Measurements from ENCODE around the gene RAB4A.

The RAB4A gene

DNA sequence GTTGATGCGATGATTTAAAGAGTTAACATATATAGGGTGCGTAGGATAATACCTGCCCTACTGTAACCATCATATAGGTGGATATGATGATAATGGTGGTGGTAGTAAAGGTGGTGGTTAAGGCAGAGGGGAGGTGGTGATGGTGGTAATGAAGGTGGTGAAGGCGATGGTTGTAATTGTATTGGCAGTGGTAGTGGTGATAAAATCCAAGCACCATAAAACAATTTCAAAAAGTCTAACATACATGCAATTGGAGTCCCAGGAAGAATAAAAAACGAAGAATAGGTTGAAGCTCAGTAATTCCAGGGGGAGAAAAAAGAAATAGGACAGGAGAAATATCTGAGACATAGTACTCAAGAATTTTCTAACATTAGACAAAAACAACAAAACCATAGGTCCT lies 27.3 kb upstream of the RAB4A start:
- peaks cover 9% of the 10 kb centered on the region for H3K27me3 ChIP-seq (ENCODE audit: low read depth, low read length)
- no peak overlapping the region for H3K4me2 ChIP-seq (ENCODE audit: low read length)
- TF ChIP-seq, protein P1, sequence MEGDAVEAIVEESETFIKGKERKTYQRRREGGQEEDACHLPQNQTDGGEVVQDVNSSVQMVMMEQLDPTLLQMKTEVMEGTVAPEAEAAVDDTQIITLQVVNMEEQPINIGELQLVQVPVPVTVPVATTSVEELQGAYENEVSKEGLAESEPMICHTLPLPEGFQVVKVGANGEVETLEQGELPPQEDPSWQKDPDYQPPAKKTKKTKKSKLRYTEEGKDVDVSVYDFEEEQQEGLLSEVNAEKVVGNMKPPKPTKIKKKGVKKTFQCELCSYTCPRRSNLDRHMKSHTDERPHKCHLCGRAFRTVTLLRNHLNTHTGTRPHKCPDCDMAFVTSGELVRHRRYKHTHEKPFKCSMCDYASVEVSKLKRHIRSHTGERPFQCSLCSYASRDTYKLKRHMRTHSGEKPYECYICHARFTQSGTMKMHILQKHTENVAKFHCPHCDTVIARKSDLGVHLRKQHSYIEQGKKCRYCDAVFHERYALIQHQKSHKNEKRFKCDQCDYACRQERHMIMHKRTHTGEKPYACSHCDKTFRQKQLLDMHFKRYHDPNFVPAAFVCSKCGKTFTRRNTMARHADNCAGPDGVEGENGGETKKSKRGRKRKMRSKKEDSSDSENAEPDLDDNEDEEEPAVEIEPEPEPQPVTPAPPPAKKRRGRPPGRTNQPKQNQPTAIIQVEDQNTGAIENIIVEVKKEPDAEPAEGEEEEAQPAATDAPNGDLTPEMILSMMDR (IDR thresholded peaks at IDR 0.05; ENCODE audit: low read depth, low read length), result no peak
- TF ChIP-seq EZH2phosphoT487 (IDR thresholded peaks at IDR 0.05; ENCODE audit: low read depth), result no peak
- H3K36me3 ChIP-seq (replicated peaks; ENCODE audit: low read depth, low read length), result peaks cover 16% of the 10 kb centered on the region
- H3K9me3 ChIP-seq (ENCODE audit: insufficient read depth, low read length), result peaks cover 24% of the 10 kb centered on the region
- no peak overlapping the region for H3K4me3 ChIP-seq (ENCODE audit: low read length)
- peaks cover 20% of the 10 kb centered on the region for H3K4me1 ChIP-seq (ENCODE audit: low read length)
- no peaks in the 10 kb centered on the region for H3K79me2 ChIP-seq (ENCODE audit: low read length)
- no peaks in the 10 kb centered on the region for H4K20me1 ChIP-seq (ENCODE audit: insufficient read depth, low read length)
- no peak overlapping the region for H3K9ac ChIP-seq (ENCODE audit: low read length)
- peak overlapping the region; percentile 70; the same call in 1 of the 2 replicates for H3K27ac ChIP-seq (ENCODE audit: low read length)
- no peak overlapping the region for H2AFZ ChIP-seq (ENCODE audit: low read depth, low read length)

GRCh38 chr1:229244091-229244490 lies 26.8 kb upstream of the RAB4A start:
- H4K20me1 ChIP-seq (ENCODE audit: insufficient read depth, low read length), result no peaks in the 10 kb centered on the region
- peaks cover 24% of the 10 kb centered on the region for H3K9me3 ChIP-seq (ENCODE audit: insufficient read depth, low read length)
- H3K4me3 ChIP-seq (ENCODE audit: low read length), result 0 out of 2 replicates have a peak overlapping the region, but pooled peaks have one; percentile 7
- H3K9ac ChIP-seq (ENCODE audit: low read length), result no peak overlapping the region
- no peaks in the 10 kb centered on the region for H3K79me2 ChIP-seq (ENCODE audit: low read length)
- TF ChIP-seq, protein P1 (IDR thresholded peaks at IDR 0.05; ENCODE audit: low read depth, low read length), result no peak
- no peak for TF ChIP-seq EZH2phosphoT487 (IDR thresholded peaks at IDR 0.05; ENCODE audit: low read depth)
- H3K4me2 ChIP-seq (ENCODE audit: low read length), result peak overlapping the region; percentile 21; the same call in 1 of the 2 replicates
- H3K4me1 ChIP-seq (ENCODE audit: low read length), result peaks cover 24% of the 10 kb centered on the region
- peaks cover 4% of the 10 kb centered on the region; the same call in 1 of the 2 replicates for H3K27me3 ChIP-seq (ENCODE audit: low read depth, low read length)
- peak overlapping the region; percentile 70 for H3K27ac ChIP-seq (ENCODE audit: low read length)
- peaks cover 16% of the 10 kb centered on the region for H3K36me3 ChIP-seq (replicated peaks; ENCODE audit: low read depth, low read length)
- no peak overlapping the region for H2AFZ ChIP-seq (ENCODE audit: low read depth, low read length)

- no peaks in the 10 kb centered on the region for H3K79me2 ChIP-seq (ENCODE audit: low read length)
- H3K4me3 ChIP-seq (ENCODE audit: low read length), result no peak overlapping the region
- no peak overlapping the region for H2AFZ ChIP-seq (ENCODE audit: low read depth, low read length)
- H4K20me1 ChIP-seq (ENCODE audit: insufficient read depth, low read length), result no peaks in the 10 kb centered on the region
- peaks cover 13% of the 10 kb centered on the region for H3K36me3 ChIP-seq (replicated peaks; ENCODE audit: low read depth, low read length)
- no peak overlapping the region for H3K4me2 ChIP-seq (ENCODE audit: low read length)
- no peak overlapping the region for H3K27ac ChIP-seq (ENCODE audit: low read length)
- H3K9ac ChIP-seq (ENCODE audit: low read length), result no peak overlapping the region
- H3K27me3 ChIP-seq (ENCODE audit: low read depth, low read length), result peaks cover 3% of the 10 kb centered on the region; the same call in 1 of the 2 replicates
- peaks cover 16% of the 10 kb centered on the region for H3K9me3 ChIP-seq (ENCODE audit: insufficient read depth, low read length)
- TF ChIP-seq EZH2phosphoT487 (IDR thresholded peaks at IDR 0.05; ENCODE audit: low read depth), result no peak
- TF ChIP-seq, protein P1 (IDR thresholded peaks at IDR 0.05; ENCODE audit: low read depth, low read length), result no peak
- H3K4me1 ChIP-seq (ENCODE audit: low read length), result peaks cover 26% of the 10 kb centered on the region
Measured at GRCh38 chr1:229247871-229248270, 23.0 kb upstream of the RAB4A start.

- no peak overlapping the region for H3K9ac ChIP-seq (ENCODE audit: low read length)
- H3K36me3 ChIP-seq (replicated peaks; ENCODE audit: low read depth, low read length), result peaks cover under 1% of the 10 kb centered on the region
- H3K79me2 ChIP-seq (ENCODE audit: low read length), result no peaks in the 10 kb centered on the region
- H3K9me3 ChIP-seq (ENCODE audit: insufficient read depth, low read length), result peaks cover 3% of the 10 kb centered on the region
- H4K20me1 ChIP-seq (ENCODE audit: insufficient read depth, low read length), result no peaks in the 10 kb centered on the region
- peaks cover 33% of the 10 kb centered on the region for H3K4me1 ChIP-seq (ENCODE audit: low read length)
- no peak overlapping the region for H3K4me3 ChIP-seq (ENCODE audit: low read length)
- no peak overlapping the region for H3K27ac ChIP-seq (ENCODE audit: low read length)
- no peak for TF ChIP-seq EZH2phosphoT487 (IDR thresholded peaks at IDR 0.05; ENCODE audit: low read depth)
- TF ChIP-seq, protein P1 (IDR thresholded peaks at IDR 0.05; ENCODE audit: low read depth, low read length), result no peak
- no peak overlapping the region for H3K4me2 ChIP-seq (ENCODE audit: low read length)
- H3K27me3 ChIP-seq (ENCODE audit: low read depth, low read length), result peaks cover 3% of the 10 kb centered on the region; the same call in 1 of the 2 replicates
- peak overlapping the region; percentile 12; the same call in 1 of the 2 replicates for H2AFZ ChIP-seq (ENCODE audit: low read depth, low read length)
Measured at GRCh38 chr1:229248821-229249817, 21.8 kb upstream of the RAB4A start.
